HCT116 (cell line): Measurements from ENCODE around the gene MSI2. TPM values are rescaled to one million over a fixed set of nuclear protein-coding genes. Genes with fewer than 3 reads are reported as not detected.

Experiments
- ATAC-seq: fragments of 200-7000 bp; cut with Tn5 transposase; 2 replicates; pipeline ENCODE4 v1.9.1; 2020; ENCODE audit warnings: mild to moderate bottlenecking, moderate library complexity
- BruUV-seq: library from RNA; stranded (reverse); fragments of 400-500 nt; replicated peaks from 2 replicates; lab custom pipeline; 2021; lab: Mats Ljungman, UMichigan
- CTCF ChIA-PET: fragments of 300-600 bp; sonication (Branson Sonifier 250); formaldehyde crosslinking; loops from one replicate; lab custom pipeline; 2021; ENCODE audit warnings: antibody characterized with exemption; lab: Charles Lee
- POLR2A ChIA-PET: fragments of 300-600, 350-600 bp; sonication (Branson Sonifier 250); formaldehyde crosslinking; loops from one replicate; lab custom pipeline; 2021; ENCODE audit warnings: antibody characterized with exemption; lab: Charles Lee
- RAD21 ChIA-PET, 2 experiments: fragments of 300-600 bp; sonication (Branson Sonifier 250); formaldehyde crosslinking; loops; one replicate each; lab custom pipeline; 2023; ENCODE audit warnings: low total read pairs in 2 of 2; ENCODE audit not compliant: uncharacterized antibody in 2 of 2, unreplicated experiment in 2 of 2, low non-redundant PET in 1 of 2; lab: Charles Lee
- DNase-seq: peaks from one replicate; pipeline ENCODE4 v3.0.0-alpha.2; 2010; ENCODE audit warnings: low read depth, low spot score
- H2AFZ ChIP-seq: fragments of 200-600 bp; shearing (Covaris generic), sonication (generic); 2 replicates; pipeline ENCODE4 v1.6.1; 2017; ENCODE audit warnings: low read depth, mixed run types, mixed read lengths, antibody characterized with exemption, low read length; ENCODE audit not compliant: poor library complexity, severe bottlenecking
- H3K27ac ChIP-seq: 2 replicates; pipeline ENCODE4 v1.5.1; 2012; ENCODE audit warnings: low read depth, low read length
- H3K27me3 ChIP-seq: fragments of 200-600 bp; sonication (generic); 2 replicates; pipeline ENCODE4 v1.6.1; 2016; ENCODE audit warnings: mixed run types, low read length, mixed read lengths; ENCODE audit not compliant: insufficient read depth
- H3K36me3 ChIP-seq, 2 experiments: fragments of 200-500 bp in 1 of 2; fragments of 200-600 bp in 1 of 2; sonication (Bioruptor generic) in 1 of 2; sonication (generic) in 1 of 2; 2 replicates each; pipeline versions ENCODE4 v1.5.1 to v1.6.1; 2014 to 2016; ENCODE audit warnings: low read length in 2 of 2, inconsistent platforms in 1 of 2, mixed read lengths in 1 of 2, mixed run types in 1 of 2; ENCODE audit not compliant: insufficient read depth in 2 of 2, control insufficient read depth in 1 of 2
- H3K4me1 ChIP-seq, 2 experiments: fragments of 200-600 bp in 1 of 2; sonication (generic) in 1 of 2; 2 replicates each; pipeline versions ENCODE4 v1.5.1 to v1.6.1; 2012 to 2017; ENCODE audit warnings: low read length in 2 of 2, inconsistent platforms in 1 of 2, mild to moderate bottlenecking in 1 of 2, mixed read lengths in 1 of 2, mixed run types in 1 of 2, moderate library complexity in 1 of 2; ENCODE audit not compliant: insufficient read depth in 2 of 2, control insufficient read depth in 1 of 2
- H3K4me2 ChIP-seq: fragments of 200-600 bp; sonication (generic); 2 replicates; pipeline ENCODE4 v1.6.1; 2017; ENCODE audit warnings: mixed run types, low read length, mixed read lengths
- H3K4me3 ChIP-seq, 2 experiments: fragments of 200-600 bp in 1 of 2; sonication (generic) in 1 of 2; replicated peaks in 1 of 2; 2 replicates each; pipeline ENCODE4 v1.5.1; 2011 to 2016; ENCODE audit warnings: low read length in 2 of 2, control low read depth in 1 of 2, low read depth in 1 of 2, mild to moderate bottlenecking in 1 of 2, mixed read lengths in 1 of 2, mixed run types in 1 of 2
- H3K79me2 ChIP-seq: fragments of 200-600 bp; sonication (generic); 2 replicates; pipeline ENCODE4 v1.6.1; 2017; ENCODE audit warnings: mild to moderate bottlenecking, mixed run types, low read length, moderate library complexity, mixed read lengths; ENCODE audit not compliant: insufficient read depth
- H3K9ac ChIP-seq: fragments of 200-600 bp; sonication (generic); 2 replicates; pipeline ENCODE4 v1.6.1; 2016; ENCODE audit warnings: low read length, mixed read lengths
- H3K9me2 ChIP-seq: fragments of 200-600 bp; sonication (generic), shearing (Covaris generic); 2 replicates; pipeline ENCODE4 v1.6.1; 2017; ENCODE audit warnings: mixed run types, mild to moderate bottlenecking, moderate library complexity; ENCODE audit not compliant: insufficient read depth
- H3K9me3 ChIP-seq, 2 experiments: fragments of 200-500 bp in 1 of 2; fragments of 200-600 bp in 1 of 2; sonication (Bioruptor generic) in 1 of 2; sonication (generic) in 1 of 2; 2 replicates each; pipeline ENCODE4 v1.6.1; 2014 to 2017; ENCODE audit warnings: low read length in 2 of 2, mixed read lengths in 2 of 2, inconsistent platforms in 1 of 2, low read depth in 1 of 2, mild to moderate bottlenecking in 1 of 2, mixed run types in 1 of 2, moderate library complexity in 1 of 2; ENCODE audit not compliant: control insufficient read depth in 1 of 2, insufficient read depth in 1 of 2
- H4K20me1 ChIP-seq: fragments of 200-600 bp; sonication (generic), shearing (Covaris generic); 2 replicates; pipeline ENCODE4 v1.6.1; 2017; ENCODE audit warnings: mixed run types, mild to moderate bottlenecking, moderate library complexity; ENCODE audit not compliant: insufficient read depth
- CBX3 ChIP-seq: IDR thresholded peaks from 2 replicates; pipeline ENCODE4 v1.6.1; 2012; ENCODE audit warnings: low read depth
- CEBPB ChIP-seq: IDR thresholded peaks from 2 replicates; pipeline ENCODE4 v1.6.1; 2012; ENCODE audit warnings: low read depth
- EGR1 ChIP-seq: IDR thresholded peaks from 2 replicates; pipeline ENCODE4 v1.6.1; 2012; ENCODE audit warnings: low read depth
- ELF1 ChIP-seq: IDR thresholded peaks from 2 replicates; pipeline ENCODE4 v1.6.1; 2012; ENCODE audit warnings: low read depth, borderline replicate concordance
- JUND ChIP-seq: IDR thresholded peaks from 2 replicates; pipeline ENCODE4 v1.6.1; 2012
- POLR2A ChIP-seq: IDR thresholded peaks from 2 replicates; pipeline ENCODE4 v1.7.0; 2011; ENCODE audit warnings: borderline replicate concordance; ENCODE audit not compliant: insufficient read depth, insufficient read length; ENCODE audit errors: extremely low read depth
- SP1 ChIP-seq: IDR thresholded peaks from 2 replicates; pipeline ENCODE4 v1.6.1; 2012; ENCODE audit warnings: low read depth
- TCF7L2 ChIP-seq: IDR thresholded peaks from 2 replicates; pipeline ENCODE4 v1.7.0; 2011; ENCODE audit warnings: borderline replicate concordance, inconsistent platforms; ENCODE audit not compliant: insufficient read depth, insufficient read length; ENCODE audit errors: extremely low read depth
- ZFX ChIP-seq: fragments of 450-650 bp; IDR thresholded peaks from 2 replicates; pipeline ENCODE4 v1.6.1; 2017
- ZNF274 ChIP-seq: fragments of 200-500 bp; sonication (Bioruptor generic); IDR thresholded peaks from 2 replicates; pipeline ENCODE4 v1.6.1; 2014; ENCODE audit warnings: mild to moderate bottlenecking, low read depth, low read length, inconsistent platforms
- intact Hi-C: fragments of 100-400 bp; cut with micrococcal nuclease; formaldehyde crosslinking; loops from 2 replicates; pipeline ENCODE4 v1.10.0; 2022
- total RNA-seq: library from RNA; stranded (reverse); gene quantifications from one replicate; pipeline ENCODE4 v1.2.1, GENCODE V29; 2021; ENCODE audit not compliant: unreplicated experiment
- TF ChIP-seq, protein P1 (sequence below): IDR thresholded peaks from 2 replicates; pipeline ENCODE4 v1.6.1; 2011; ENCODE audit warnings: mild to moderate bottlenecking, low read length, moderate library complexity; ENCODE audit not compliant: insufficient replicate concordance; ENCODE audit errors: extremely low read depth
- TF ChIP-seq, protein P2 (sequence below): IDR thresholded peaks from 2 replicates; pipeline ENCODE4 v1.6.1; 2012; ENCODE audit warnings: low read depth
- TF ChIP-seq, protein P3 (sequence below): IDR thresholded peaks from 2 replicates; pipeline ENCODE4 v1.6.1; 2012
- TF ChIP-seq, protein P4 (sequence below): IDR thresholded peaks from 2 replicates; pipeline ENCODE4 v1.6.1; 2012

MSI2 gene
- total RNA-seq, 1 experiment from 2014 or later, result 137 TPM

DNA sequence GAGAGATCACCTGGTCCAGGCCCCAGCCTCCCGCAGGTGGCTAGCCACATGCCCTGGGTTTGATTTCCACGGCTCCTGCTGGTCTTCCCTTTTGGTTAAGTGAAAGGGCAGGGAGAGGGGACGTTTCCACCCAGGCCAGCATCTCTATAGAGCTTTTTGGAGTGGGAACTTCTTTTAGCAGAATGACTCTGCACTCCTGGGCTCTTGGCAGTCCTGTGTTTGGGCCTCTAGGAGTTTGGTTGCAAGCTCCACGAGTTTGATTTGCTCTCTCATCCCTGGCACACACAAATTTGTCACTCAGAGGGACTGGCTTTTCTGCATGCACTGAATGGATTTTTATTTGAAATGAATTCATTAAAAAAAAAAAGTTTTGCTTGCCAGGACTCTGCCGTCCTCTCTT lies 32.8 kb downstream of the MSI2 start (continued):
- TF ChIP-seq, protein P1, sequence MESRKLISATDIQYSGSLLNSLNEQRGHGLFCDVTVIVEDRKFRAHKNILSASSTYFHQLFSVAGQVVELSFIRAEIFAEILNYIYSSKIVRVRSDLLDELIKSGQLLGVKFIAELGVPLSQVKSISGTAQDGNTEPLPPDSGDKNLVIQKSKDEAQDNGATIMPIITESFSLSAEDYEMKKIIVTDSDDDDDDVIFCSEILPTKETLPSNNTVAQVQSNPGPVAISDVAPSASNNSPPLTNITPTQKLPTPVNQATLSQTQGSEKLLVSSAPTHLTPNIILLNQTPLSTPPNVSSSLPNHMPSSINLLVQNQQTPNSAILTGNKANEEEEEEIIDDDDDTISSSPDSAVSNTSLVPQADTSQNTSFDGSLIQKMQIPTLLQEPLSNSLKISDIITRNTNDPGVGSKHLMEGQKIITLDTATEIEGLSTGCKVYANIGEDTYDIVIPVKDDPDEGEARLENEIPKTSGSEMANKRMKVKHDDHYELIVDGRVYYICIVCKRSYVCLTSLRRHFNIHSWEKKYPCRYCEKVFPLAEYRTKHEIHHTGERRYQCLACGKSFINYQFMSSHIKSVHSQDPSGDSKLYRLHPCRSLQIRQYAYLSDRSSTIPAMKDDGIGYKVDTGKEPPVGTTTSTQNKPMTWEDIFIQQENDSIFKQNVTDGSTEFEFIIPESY, result no peak
- TF ChIP-seq, all 23 proteins: peak for 0

DNA sequence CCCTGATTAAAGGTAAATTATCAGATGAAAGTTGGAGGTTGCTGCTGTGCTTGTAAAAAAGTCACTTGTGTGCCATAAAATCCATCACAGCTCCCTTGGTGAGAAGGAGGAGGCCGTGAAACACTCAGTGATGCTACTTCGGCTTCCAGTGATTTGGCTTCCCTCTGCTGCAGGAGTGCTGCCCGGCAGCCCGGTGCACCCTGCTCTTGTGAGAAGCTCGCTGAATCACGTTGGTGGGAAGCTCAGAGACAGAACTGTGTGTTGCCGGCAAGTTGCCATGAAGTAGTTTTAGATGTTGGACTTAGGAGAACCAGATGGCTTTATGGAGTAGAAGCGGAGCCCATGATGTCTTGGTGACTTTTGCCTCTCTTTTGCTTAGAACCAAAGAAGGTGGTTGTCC lies 33.3 kb downstream of the MSI2 start:
- H3K9me3 ChIP-seq, result no peaks in the 10 kb centered on the region
- H3K4me2 ChIP-seq, result no peak overlapping the region
- no peaks in the 10 kb centered on the region for H4K20me1 ChIP-seq
- H3K36me3 ChIP-seq, result no peaks in the 10 kb centered on the region
- RAD21 ChIA-PET, result no interaction called here
- no peaks in the 10 kb centered on the region for H3K9me2 ChIP-seq
- POLR2A ChIA-PET, result no interaction called here
- no peak overlapping the region for H2AFZ ChIP-seq
- H3K9ac ChIP-seq, result no peak overlapping the region
- TF ChIP-seq POLR2A (no peak), CBX3 (no peak), CEBPB (no peak), SP1 (no peak), ZNF274 (no peak), ELF1 (no peak), EGR1 (no peak), TCF7L2 (no peak), JUND (no peak), ZFX (no peak)
- TF ChIP-seq, protein P2, sequence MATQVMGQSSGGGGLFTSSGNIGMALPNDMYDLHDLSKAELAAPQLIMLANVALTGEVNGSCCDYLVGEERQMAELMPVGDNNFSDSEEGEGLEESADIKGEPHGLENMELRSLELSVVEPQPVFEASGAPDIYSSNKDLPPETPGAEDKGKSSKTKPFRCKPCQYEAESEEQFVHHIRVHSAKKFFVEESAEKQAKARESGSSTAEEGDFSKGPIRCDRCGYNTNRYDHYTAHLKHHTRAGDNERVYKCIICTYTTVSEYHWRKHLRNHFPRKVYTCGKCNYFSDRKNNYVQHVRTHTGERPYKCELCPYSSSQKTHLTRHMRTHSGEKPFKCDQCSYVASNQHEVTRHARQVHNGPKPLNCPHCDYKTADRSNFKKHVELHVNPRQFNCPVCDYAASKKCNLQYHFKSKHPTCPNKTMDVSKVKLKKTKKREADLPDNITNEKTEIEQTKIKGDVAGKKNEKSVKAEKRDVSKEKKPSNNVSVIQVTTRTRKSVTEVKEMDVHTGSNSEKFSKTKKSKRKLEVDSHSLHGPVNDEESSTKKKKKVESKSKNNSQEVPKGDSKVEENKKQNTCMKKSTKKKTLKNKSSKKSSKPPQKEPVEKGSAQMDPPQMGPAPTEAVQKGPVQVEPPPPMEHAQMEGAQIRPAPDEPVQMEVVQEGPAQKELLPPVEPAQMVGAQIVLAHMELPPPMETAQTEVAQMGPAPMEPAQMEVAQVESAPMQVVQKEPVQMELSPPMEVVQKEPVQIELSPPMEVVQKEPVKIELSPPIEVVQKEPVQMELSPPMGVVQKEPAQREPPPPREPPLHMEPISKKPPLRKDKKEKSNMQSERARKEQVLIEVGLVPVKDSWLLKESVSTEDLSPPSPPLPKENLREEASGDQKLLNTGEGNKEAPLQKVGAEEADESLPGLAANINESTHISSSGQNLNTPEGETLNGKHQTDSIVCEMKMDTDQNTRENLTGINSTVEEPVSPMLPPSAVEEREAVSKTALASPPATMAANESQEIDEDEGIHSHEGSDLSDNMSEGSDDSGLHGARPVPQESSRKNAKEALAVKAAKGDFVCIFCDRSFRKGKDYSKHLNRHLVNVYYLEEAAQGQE, result no peak
- TF ChIP-seq, protein P3, sequence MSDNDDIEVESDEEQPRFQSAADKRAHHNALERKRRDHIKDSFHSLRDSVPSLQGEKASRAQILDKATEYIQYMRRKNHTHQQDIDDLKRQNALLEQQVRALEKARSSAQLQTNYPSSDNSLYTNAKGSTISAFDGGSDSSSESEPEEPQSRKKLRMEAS, result no peak
- TF ChIP-seq, protein P4, sequence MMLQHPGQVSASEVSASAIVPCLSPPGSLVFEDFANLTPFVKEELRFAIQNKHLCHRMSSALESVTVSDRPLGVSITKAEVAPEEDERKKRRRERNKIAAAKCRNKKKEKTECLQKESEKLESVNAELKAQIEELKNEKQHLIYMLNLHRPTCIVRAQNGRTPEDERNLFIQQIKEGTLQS, result no peak
- TF ChIP-seq, protein P1, result no peak
- no peak for ATAC-seq
- no peak overlapping the region for H3K4me3 ChIP-seq
- peaks cover 52% of the 10 kb centered on the region; the same call in 1 of the 2 replicates for H3K79me2 ChIP-seq
- H3K4me1 ChIP-seq, result peaks cover 26 to 29% of the 10 kb centered on the region in 2 experiments
- no TSS peak for BruUV-seq
- no peak overlapping the region for H3K27ac ChIP-seq
- CTCF ChIA-PET, result no interaction called here
- intact Hi-C loops, result no loop called here
- no peak for DNase-seq
- no peaks in the 10 kb centered on the region for H3K27me3 ChIP-seq
